ENCODE results near the gene ARL8B.

- TF ChIP-seq CTCF (IDR thresholded peaks at IDR 0.05) (no peak), EZH2 (IDR thresholded peaks at IDR 0.05; ENCODE audit: borderline replicate concordance, insufficient read depth, low read depth, low read length, poor library complexity, severe bottlenecking) (no peak)
These were observed 22.4 kb downstream of the ARL8B start for GRCh38 chr3:5144316-5144994.
